HL-60 (cell line): Measurements from ENCODE around the gene KCNJ14.

Source experiments
- CTCF ChIP-seq: IDR thresholded peaks from one replicate; pipeline ENCODE4 v1.5.1; 2011; ENCODE audit warnings: low read length, control low read depth, inconsistent platforms; ENCODE audit not compliant: insufficient read depth
- GABPA ChIP-seq: IDR thresholded peaks from 2 replicates; pipeline ENCODE4 v1.6.1; 2012; ENCODE audit warnings: low read depth
- POLR2AphosphoS5 ChIP-seq: IDR thresholded peaks from 2 replicates; pipeline ENCODE4 v1.6.1; 2012; ENCODE audit warnings: low read depth
- REST ChIP-seq: IDR thresholded peaks from 2 replicates; pipeline ENCODE4 v1.6.1; 2012; ENCODE audit warnings: low read depth; ENCODE audit not compliant: insufficient replicate concordance
- SPI1 ChIP-seq: IDR thresholded peaks from 2 replicates; pipeline ENCODE4 v1.6.1; 2012; ENCODE audit warnings: low read depth, mild to moderate bottlenecking, borderline replicate concordance

GRCh38 chr19:48433337-48433736 is 22.0 kb upstream of the KCNJ14 start:
- TF ChIP-seq CTCF, result no peak
- no peak for TF ChIP-seq POLR2AphosphoS5
- TF ChIP-seq GABPA, result no peak
- TF ChIP-seq REST, result no peak
- TF ChIP-seq SPI1, result no peak
